Measurements from ENCODE around the gene SLX9.
"Not testable (repeated sequence)": the region's sequence is repeated elsewhere in the genome, so short reads cannot be mapped to it uniquely, and the experiment has no call there.

SLX9 gene

DNA sequence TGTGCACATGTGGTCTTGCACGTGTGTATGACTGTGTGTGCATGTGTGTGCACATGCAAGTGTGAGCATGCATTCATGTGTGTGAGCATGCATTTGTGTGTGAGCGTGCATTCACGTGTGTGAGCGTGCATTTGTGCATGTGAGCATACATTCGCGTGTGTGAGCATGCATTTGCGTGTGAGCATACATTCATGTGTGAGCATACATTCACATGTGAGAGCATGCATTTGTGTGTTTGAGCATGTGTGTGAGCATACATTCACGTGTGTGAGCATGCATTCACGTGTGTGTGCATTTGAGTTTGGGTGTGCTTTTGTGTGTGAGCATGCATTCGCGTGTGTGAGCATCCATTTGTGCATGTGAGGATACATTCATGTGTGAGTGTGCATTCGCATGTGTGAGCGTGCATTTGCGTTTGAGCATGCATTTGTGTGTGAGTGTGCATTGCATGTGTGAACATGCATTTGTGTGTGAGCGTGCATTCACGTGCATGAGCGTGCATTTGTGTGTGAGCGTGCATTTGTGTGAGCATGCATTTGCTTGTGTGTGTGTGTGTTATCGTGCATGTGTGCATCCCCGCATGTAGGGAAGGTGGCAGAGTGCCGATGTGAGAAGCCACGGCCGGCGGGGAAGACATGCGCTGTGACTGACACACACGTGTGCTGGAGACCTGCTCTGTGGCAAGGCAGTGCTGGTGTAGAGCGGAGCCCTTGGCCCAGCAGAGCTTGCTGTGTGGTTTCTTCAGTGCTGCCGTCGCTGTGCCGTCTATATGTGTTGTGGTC lies 37.4 kb upstream of the SLX9 start:
- no peak for DNase-seq

DNA sequence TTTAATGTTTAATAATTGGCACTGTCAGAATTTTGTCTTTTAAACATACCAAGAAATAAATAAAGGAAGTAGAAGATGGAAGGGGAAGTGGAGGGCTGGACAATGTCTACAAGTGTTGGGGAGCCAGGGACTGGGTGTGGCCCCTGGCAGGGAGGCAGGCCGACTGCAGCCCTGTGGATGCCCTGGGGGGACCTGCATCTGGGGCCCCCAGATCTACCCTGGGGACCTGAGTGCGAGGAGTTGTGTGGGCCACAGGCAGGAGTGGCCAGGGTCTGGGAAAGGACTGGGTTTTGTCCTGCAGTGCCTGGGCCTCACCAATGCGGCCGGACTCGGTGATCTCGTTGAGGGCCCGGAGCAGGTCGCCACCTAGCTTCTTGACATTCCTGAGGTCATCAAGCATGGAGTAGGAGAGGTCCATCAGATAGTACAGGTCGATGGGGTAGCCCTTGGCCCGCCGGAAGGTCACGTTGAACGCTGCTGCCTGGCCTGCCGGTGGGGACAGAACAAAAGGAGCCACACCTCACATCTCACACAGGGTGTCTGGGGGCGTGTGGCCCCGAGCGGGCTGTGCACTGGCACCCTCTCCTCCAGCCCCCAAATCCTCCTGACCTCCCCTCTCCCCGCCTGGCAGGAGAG lies 36.7 kb upstream of the SLX9 start:
- DNase-seq, result no peak

DNA sequence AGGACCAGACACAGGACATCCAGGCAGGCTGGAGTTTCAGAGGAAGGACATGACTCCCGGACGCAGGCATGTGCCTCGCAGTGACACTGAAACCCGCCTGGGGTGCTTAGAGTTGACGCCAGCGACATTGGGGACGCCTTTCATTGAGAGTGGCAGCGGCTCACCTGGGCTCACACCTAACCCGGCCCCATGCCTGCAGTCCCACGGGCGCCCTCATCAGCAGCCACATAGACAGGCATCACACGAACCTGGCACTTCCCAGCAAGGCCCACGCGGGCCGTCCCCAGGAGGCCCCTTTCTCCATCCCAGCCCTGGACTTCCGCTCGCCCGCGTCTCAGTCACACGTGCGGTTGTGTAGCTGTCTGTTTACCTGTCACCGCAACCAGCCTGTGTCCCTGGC lies 36.1 kb upstream of the SLX9 start:
- DNase-seq, result no peak

DNA sequence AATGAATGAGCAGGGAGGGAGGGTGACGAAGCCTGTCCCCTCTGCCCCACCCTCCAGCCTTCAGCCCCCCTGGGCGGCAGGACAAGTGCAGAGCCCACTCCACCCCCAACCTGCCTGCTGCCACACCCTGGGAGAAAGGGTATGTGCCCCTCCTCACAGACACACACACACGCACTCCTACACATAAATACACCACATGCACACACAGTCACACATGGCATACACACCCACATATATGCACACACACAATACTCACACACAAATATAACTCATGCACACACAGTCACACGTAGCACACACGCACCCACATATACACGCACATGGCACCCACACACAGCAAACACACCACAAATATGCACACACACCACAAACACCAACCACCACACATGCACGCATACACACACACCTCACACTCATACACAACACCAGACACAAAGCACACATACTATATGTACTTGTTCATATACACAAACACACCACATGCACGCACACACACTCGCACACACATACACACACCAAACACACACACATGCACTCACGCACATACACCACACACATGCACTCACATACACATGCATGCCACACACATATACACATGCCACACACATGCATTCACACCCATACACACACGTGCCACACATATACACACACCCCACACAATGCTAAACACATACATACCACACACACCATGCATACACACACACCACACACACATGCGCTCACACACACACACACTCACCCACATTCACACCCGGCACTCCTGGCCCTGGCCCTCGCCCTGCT lies 35.5 kb upstream of the SLX9 start:
- no peak for DNase-seq

DNA sequence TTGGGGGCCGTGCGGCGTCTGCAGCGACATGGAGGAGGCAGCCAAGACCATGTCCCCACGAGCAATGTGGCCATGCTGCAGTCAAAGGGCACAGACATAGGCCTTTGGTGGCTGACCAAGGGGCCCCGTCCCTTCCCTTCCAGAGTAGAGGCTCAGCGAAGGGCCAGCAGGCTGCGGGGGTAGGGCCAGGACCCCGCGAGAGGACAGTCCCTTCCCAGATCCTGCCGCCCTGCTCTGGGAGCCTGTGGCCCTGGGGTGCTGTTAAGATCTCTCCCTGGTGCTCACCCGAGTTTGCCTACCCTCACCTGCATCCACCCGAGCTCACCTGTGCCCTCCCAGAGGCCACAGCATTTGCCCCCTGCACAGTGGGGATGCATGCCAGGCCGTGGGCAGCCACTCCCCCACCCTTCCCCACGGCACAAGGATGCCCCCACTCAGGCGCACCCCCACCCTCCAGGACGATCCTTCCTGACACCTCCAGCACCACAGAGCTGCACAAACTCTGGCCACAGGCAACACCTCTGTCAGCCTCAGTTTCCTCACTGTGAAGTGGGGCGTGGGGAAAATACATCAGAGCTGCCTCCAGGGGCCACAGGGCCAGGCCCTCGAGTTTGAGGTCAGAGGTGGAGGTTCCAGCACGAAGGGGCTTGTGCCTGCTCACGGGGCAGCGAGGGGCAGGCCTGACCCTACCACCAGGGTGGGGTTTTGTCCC lies 34.7 kb upstream of the SLX9 start:
- DNase-seq, result no peak

- no peak for DNase-seq
Observed at GRCh38 chr21:44905728-44906090, 34.1 kb upstream of the SLX9 start.

DNA sequence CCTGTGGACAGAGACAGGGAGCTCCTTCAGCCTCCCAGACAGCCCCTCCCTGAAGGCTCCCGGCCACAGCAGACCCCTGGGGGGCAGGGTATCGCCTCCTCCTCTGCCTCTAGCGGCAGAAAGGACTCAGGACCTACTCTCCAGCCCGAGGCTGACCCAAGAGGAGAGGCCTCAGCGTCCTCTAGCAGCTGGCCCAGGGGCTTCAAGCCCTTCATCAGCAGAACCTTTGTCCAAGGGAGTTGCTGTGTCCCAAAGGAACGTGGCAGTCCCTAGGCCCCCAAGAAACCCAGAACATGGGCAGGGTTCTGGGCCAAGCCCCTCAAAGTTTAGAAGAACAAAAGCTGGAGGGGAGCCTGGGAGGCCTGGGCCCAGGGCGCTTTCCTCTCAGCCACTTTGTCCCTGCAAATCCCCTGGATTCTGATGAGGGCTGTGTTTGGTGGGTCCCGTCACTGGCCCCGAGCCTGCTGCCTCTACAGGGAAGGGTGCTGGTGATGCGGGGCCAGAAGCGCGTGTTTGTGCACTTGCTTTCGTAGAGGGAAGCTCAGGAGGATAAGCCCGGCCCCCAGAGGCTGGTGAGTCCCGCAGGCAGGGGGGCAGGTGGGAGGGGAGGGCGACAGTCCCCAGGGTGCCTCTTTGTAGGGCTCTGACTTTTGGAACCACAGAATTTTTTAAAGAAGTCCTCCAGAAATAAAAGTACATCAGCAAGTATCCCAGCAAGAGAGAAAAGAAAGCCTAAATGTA lies 32.4 kb upstream of the SLX9 start:
- no peak for DNase-seq

DNA sequence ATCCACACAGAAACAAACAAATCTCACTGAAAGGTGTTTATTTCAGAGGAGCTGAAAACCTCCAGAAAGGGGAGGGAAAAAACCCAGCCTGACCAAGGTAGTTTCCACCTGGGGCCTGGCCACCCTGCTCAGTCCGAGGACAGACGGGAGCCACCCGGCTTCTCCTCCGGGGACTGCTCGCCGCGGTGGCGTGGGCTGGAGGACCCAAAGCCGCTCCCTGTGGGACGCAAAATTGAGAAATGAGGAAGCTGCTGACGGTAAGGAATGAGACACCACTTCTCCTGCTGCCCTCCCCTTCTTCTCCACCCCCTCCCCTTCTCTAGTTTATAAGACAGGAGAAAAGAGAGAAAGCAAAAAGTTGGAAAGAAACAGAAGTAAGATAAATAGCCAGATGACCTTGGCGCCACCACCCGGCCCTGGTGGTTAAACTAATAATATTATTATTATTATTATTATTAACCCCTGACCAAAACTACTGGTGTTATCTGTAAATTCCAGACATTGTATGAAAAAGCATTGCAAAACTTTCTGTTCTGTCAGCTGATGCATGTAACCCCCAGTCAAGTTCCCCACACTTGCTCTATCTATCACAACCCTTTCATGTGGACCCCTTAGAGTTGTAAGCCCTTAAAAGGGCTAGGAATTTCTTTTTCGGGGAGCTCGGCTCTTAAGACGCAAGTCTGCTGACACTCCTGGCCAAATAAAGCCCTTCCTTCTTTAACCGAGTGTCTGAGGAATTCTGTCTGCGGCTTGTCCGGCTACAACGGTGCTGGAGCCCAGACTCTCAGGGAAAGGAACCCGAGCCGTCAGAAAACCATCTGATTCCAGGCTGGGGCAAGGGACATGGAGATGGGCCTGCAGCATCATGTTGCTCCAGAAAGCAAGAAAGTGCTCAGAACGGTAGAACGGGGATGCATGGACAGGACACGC lies 31.6 kb upstream of the SLX9 start:
- no peak for DNase-seq

DNA sequence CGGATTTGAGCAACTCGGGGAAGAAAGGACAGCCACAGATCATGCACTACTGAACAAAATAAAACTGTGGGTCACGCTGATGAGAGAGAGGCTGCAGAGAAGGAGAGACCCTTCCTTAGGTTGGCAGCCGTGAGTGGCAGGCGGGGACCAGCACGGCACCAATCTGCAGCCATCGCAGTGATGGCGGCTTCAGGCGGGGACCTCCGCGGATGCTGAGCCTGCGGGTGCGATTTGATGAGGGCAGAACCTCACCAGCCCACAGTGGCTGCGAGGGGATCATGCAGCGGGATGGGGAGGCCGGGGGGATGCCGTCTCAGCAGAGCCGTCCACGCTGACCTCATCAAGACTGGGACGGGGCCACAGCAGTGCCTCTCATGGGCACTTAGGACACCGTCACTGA lies 30.9 kb upstream of the SLX9 start:
- no peak for DNase-seq

DNA sequence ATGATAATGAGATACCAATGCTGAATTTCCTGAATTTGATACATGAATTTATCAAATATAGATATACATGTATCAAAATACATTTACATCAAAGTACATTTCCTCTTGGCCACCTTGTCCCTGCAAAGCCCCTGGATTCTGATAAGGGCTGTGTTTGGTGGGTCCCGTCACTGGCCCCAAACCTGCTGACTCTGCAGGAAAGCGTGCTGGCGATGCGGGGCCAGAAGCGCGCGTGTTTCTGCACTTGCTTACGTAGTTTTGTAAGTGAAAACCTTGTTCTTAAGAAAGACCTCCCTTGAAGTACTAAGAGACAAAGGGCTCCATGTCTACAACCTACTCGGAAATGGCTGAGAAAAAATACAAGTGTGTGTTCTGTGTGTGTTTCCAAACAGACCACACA lies 30.1 kb upstream of the SLX9 start:
- no peak for DNase-seq

GRCh38 chr21:44910229-44911067 lies 29.4 kb upstream of the SLX9 start:
- DNase-seq, result no peak

- no peak for DNase-seq
Observed at GRCh38 chr21:44911068-44911383, 28.8 kb upstream of the SLX9 start.

DNA sequence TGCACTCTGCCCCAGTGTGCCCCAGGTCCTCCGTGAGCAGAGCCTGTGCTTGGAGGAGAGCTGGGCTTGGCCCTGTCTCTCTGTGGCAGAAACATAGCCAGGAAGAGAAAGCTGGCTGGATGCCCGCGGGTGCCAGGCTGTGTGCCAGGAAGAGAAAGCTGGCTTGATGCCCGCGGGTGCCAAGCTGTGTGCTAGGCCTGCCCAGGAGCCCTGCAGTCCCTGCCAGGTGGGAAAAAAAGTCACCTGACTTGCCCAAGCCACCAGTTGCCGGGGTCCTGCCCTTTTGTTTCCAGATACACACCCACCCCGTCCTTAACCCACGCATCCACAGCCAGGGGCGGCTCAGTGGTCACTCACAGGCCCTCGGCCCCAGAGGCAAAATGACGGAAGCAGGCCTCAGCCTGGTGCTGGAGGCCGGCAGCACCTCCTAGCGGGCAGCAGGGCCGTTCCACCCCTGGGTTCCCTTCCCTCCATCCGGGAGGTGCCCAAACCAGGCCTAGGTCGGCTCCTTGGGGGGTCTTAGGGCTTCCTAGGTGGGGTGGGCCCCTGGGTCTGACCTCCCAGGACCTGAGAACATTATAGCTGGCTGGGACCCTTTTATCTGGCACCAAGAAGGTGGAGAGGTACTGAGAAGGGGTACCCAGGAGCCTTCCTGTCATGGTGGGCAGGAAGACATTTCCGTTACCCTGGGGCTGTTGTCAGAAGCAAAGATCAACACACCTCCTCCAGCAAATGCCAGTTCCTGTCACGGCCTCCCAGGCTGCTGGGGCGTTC lies 28.3 kb upstream of the SLX9 start:
- DNase-seq, result no peak

- DNase-seq, result no peak
Observed at GRCh38 chr21:44912158-44912473, 27.7 kb upstream of the SLX9 start.

DNA sequence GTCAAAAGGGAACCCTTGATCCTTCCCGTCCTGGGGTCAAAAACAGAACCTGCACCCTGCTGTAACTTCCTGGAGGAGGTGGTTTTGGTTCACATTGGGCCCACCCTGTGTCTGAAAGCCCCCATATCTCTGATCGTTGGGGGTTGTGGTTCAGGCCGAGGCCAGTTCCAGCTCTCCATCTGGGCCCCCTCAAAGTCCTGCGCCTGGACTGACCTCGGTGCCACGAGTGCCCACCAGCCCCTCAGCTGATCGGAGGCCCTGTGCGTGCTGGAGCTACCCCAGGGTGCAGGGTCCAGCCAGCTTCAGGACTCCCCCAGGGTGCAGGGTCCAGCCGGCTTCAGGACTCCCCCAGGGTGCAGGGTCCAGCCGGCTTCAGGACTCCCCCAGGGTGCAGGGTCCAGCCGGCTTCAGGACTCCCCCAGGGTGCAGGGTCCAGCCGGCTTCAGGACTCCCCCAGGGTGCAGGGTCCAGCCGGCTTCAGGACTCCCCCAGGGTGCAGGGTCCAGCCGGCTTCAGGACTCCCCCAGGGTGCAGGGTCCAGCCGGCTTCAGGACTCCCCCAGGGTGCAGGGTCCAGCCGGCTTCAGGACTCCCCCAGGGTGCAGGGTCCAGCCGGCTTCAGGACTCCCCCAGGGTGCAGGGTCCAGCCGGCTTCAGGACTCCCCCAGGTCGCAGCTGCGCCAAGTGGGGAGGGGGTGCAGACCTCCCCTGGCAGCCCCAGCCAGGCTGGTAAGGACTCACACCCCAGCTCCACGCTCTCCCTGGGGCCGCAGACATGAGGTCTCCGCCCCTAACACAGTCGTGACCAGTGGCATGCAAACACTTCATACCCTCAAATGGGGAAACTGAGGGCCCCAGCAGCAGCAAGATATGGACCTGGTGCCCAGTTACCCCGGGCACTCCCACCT lies 27.1 kb upstream of the SLX9 start:
- not testable (repeated sequence) for DNase-seq

- DNase-seq, result no peak
Observed at GRCh38 chr21:44913425-44914175, 26.2 kb upstream of the SLX9 start.

DNA sequence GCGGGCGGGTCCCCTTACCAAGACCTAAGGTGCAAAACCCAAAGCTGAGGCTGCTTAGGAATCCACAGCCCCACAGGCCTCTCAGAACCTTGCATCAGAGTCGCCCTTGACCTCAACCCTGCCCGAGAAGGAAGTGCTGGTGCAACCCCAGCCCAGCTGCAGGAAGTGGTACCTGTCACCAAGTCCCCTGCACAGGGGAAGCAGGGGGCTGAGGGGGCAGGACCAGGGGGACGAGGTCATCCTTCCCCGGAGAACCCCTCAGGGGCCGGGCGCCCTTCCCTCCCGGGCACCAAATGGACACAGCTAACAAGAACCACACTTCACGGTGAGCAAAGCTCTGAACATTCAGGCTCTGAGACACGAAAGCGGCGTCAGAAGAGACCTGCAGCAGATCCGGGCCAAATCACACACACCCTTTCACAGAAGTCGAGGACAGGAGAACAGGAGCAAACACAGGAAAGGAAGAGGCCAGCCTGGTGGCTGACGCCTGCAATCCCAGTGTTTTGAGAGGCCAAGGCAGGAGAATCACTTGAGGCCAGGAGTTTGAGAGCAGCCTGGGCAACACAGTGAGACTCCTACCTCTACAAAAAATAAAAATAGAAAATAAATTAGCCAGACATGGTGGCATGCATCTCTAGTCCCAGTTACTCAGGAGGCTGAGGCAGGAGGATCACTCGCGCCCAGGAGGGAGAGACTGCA lies 25.5 kb upstream of the SLX9 start:
- DNase-seq, result peak; percentile 35

DNA sequence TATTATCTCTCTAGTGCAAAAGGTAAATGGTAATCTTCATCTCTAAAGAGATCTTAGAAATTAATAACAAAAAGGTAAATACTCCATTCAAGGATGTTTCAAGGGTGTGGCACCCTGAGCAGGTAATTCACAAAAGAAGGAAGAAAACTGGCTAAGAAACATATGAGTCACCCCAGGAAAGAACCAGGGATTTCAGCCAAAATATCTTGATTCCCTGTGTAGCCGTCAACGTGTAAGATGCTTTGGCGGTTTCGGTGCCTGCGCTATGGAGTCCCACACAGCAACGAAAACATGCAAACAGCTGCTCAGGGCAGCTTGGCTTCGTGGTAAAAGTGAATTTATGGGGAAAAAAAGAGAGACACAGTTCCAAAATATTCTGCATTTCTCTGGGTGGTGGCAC lies 22.9 kb upstream of the SLX9 start:
- DNase-seq, result no peak
